GM12872 (cell line): ENCODE data around the gene SCLT1.

Experiments
- CTCF ChIP-seq: IDR thresholded peaks from 3 replicates; pipeline ENCODE4 v1.5.1; 2011; ENCODE audit warnings: low read depth, mild to moderate bottlenecking, low read length, moderate library complexity; ENCODE audit not compliant: insufficient read depth

Gene SCLT1

DNA sequence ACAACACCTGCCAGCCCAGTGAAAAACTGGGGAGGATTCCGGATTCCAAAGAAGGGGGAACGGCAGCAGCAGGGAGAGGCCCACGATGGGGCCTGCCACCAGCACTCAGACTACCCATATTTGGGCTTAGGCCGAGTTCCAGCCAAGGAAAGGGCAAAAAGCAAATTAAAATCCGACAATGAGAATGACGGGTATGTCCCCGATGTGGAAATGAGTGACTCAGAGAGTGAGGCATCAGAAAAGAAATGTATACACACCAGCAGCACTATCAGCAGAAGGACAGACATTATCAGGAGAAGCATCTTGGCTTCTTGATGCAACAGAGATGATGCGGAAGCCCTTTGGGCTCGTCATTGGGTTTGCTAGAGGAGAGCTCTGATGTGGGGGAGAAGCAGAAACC is 221.4 kb downstream of the SCLT1 start:
- no peak for TF ChIP-seq CTCF

DNA sequence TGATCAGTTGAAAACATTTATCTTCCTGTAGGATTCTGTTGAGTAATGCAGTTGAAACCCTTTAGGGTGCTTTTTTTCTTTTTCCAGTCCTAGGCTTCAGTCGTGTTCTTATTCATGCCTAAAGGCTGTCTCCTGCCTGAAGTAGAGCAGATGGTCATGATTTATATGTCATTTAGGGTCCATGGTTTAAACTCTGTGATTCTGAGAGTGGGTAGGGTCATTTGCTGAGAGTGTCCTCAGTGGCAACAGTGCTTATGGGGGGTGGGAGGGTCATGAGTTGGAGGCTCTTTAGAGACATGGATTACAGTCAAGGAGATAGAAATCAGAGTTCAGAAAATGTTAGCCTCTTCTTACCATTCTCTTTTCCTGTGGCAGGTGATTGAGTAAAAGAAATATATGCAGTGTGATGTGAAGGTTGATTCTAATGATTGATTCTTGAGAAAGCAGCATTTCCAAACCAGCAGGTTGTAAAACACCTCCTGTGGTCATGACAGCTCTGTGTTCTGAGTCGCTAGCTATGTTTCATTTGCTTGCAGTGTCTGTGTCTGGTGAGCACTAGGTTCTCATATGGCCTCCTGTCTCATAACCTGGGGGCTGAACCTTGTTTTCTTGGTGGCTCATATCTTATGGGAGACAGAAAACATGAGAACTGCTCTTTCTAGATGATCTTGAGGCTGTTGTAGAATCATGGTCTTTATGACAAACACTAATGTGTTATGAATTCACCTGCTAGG is 223.4 kb downstream of the SCLT1 start:
- TF ChIP-seq CTCF = no peak

GRCh38 chr4:128868758-128869157 is 224.6 kb downstream of the SCLT1 start:
- no peak for TF ChIP-seq CTCF

GRCh38 chr4:128866691-128867090 is 226.6 kb downstream of the SCLT1 start:
- no peak for TF ChIP-seq CTCF

DNA sequence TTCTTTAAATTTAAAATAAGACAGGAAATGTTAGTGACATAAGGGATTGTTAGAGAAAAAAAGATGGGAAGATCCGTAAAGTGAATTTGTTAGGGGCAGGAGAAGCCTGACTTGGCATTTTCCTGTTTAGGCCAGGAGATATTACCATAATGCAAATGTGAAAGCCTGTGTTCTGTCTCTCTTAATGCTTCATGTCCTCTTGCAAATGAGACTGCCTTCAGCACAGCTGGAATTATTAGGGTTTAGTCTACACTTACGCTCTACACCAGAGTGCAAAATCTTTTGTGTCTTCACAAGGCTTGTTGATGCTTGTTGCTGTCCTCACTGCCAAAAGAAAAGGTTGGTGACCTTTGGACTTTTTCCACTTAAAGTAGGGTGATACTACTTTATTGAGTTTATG is 227.1 kb downstream of the SCLT1 start:
- TF ChIP-seq CTCF = no peak

GRCh38 chr4:128865132-128865531 is 228.2 kb downstream of the SCLT1 start:
- TF ChIP-seq CTCF = no peak

DNA sequence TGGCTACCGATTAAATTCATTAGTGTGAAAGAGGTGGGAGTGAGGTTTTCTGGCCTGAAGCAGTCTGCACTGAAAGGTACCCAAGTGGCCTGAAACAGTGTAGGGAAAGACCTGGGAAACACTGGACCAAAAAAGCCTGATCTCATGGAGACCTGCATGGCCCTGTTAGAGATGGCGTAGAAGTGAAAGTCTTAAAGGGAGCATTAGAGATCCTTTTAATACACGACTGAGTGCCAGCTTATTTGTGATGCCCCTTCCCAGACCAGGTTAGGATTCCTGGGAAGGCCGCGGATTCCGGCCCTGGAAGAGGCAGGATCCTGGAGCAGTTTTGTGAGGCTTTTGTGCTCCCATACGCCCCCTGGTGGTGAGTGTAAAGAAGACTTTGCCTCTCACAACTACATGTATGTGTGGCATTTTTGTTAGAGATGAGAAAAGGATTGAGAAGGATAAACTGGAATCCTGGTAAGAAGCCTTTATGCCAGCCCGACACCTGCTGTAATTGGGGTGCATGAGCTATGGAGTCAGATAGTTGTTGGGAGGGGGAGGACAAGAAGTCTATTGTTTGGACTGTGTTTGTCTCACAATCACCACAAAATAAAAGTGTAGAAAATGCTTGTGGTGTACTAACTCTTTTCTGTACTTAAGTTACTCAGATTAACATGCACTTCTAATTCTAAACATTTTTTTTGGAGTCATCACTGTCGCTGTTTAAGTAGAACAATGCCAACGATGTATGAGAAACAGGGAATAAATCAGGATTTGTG is 229.8 kb downstream of the SCLT1 start:
- TF ChIP-seq CTCF = peak; percentile 86
